Esophagus (tissue), 2 donors: ENCODE data around the gene ZNF784. TPM values are rescaled to one million over a fixed set of nuclear protein-coding genes. Genes with fewer than 3 reads are reported as not detected.

Experiments used
- H3K27ac ChIP-seq, 2 donors: one replicate each; pipeline ENCODE4 v1.5.1; 2013; ENCODE audit warnings: low read depth in 2 of 2, mild to moderate bottlenecking in 2 of 2, inconsistent platforms in 1 of 2, low read length in 1 of 2, moderate library complexity in 1 of 2
- H3K27me3 ChIP-seq, 2 donors: one replicate each; pipeline ENCODE4 v1.6.1; 2013; ENCODE audit warnings: low read length in 2 of 2, control low read depth in 1 of 2, mild to moderate bottlenecking in 1 of 2; ENCODE audit not compliant: insufficient read depth in 2 of 2, control insufficient read depth in 1 of 2
- H3K36me3 ChIP-seq, 2 donors: one replicate each; pipeline ENCODE4 v1.6.1; 2013; ENCODE audit warnings: low read length in 1 of 2; ENCODE audit not compliant: control insufficient read depth in 2 of 2, insufficient read depth in 2 of 2
- H3K4me1 ChIP-seq, 2 donors: one replicate each; pipeline ENCODE4 v1.6.1; 2013; ENCODE audit warnings: low read length in 1 of 2; ENCODE audit not compliant: control insufficient read depth in 2 of 2, insufficient read depth in 2 of 2
- H3K4me3 ChIP-seq, 2 donors: one replicate each; pipeline ENCODE4 v1.5.1; 2013; ENCODE audit warnings: low read length in 2 of 2, mild to moderate bottlenecking in 2 of 2, low read depth in 1 of 2, moderate library complexity in 1 of 2
- H3K9me3 ChIP-seq, 2 donors: one replicate each; pipeline ENCODE4 v1.6.1; 2013; ENCODE audit warnings: mild to moderate bottlenecking in 2 of 2, low read depth in 1 of 2, low read length in 1 of 2, moderate library complexity in 1 of 2; ENCODE audit not compliant: control insufficient read depth in 2 of 2, insufficient read depth in 1 of 2
- WGBS, 2 donors: extraction: QIAGEN DNeasy Blood & Tissue Kit; methylation state at CpG; one replicate each; pipeline ENCODE4 v1.1.7; 2013; 5-methylcytosine and 5-hydroxymethylcytosine counted together
- polyA plus RNA-seq, 2 donors: library from polyadenylated mRNA; stranded (reverse); fragments of 200-250 nt; gene quantifications; one replicate each; pipeline ENCODE4 v1.2.3, GENCODE V29; 2013
- donor health status: healthy with polysubstance abuse.
- donor health status: Bipolar disorder and iron deficiency.

ZNF784 gene
- polyA plus RNA-seq, 2 donors, result 5.2 to 5.9 TPM

DNA sequence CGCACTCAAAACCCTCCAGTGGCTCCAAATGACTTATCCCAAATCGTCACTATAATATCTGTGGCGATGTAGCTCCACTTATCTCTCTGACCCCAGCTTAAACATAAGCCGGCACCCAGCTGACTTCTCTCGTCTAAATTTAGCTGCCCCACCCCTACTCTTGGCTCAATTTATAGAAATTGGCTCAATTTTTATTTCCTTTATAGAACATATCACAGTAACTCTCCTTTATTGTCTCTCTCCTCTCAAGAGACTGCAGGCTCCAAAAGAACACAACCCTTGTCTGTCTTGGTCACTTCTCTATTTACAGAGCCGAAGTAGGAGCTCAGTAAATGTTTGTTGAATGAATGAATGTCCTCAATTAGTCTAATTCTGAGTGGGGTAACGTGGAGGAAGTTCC lies 805 bp downstream of the ZNF784 start:
- no peaks in the 10 kb centered on the region for H3K9me3 ChIP-seq
- WGBS, 2 donors, result 53 to 57% methylated on average over 7 of the region's 7 CpGs
- H3K4me1 ChIP-seq, result peaks cover 0 to 1% of the 10 kb centered on the region in 2 donors
- no peak overlapping the region for H3K4me3 ChIP-seq
- peaks cover 0 to 8% of the 10 kb centered on the region in 2 donors for H3K36me3 ChIP-seq
- no peaks in the 10 kb centered on the region for H3K27me3 ChIP-seq
- no peak overlapping the region for H3K27ac ChIP-seq

DNA sequence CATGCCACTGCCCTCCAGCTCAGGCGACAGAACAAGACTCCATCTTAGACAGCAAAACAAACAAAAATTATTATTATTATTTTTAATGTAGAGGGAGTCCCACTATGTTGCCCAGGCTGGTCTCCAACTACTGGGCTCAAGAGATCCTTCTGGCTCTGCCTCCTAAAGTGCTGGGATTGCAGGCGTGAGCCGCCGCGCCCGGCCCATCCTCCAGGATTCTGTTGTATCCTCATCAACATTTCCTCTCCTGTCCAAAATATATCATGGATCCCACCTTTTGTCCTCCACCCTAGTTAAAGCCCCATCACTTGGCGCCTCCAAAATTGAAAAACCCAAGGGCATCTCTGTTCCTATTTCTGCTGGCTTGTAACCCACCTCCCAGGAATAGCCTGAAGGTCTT lies 1.2 kb downstream of the ZNF784 start:
- Histone ChIP-seq H3K27ac (no peak overlapping the region), H3K4me3 (no peak overlapping the region), H3K9me3 (no peaks in the 10 kb centered on the region), H3K4me1 (peaks cover 0 to 1% of the 10 kb centered on the region in 2 donors), H3K27me3 (no peaks in the 10 kb centered on the region), H3K36me3 (peaks cover 0 to 8% of the 10 kb centered on the region in 2 donors)
- 93 to 98% methylated on average over 7 of the region's 7 CpGs for WGBS, 2 donors

DNA sequence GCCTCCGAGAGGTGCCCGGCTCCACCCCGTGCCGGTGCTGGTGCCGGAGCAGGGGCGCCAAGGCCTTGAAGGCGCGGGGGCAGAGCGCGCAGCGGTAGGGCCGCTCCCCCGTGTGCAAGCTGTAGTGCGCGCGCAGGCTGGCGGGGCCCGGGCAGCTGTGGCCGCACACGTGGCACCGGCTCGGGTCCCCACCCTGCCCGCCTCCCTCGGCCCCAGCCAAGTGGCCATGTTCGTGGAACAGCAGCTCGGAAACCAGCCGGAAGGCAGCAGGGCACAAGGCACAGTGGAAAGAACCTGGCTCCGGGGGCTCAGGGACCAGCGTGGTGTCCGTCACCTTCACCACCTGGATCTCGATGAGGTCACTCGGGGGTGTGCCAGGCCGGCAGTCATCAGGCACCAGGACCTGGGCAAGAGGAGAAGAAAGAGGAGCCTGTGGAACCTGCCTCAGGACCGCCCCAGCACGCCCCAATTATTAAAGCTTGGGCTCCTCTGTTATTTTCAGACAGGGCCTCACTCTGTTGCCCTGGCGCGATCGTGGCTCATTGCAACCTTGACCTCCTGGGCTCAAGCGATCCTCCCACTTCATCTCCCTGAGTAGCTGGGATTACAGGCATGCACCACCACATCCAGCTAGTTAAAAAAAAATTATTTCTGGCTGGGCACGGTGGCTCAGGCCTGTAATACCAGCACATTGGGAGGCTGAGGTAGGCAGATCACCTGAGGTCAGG lies 2.0 kb downstream of the ZNF784 start:
- 93 to 95% methylated on average over 40 of the region's 40 CpGs for WGBS, 2 donors
- H3K27me3 ChIP-seq, result no peaks in the 10 kb centered on the region
- no peak overlapping the region for H3K4me3 ChIP-seq
- H3K27ac ChIP-seq, result no peak overlapping the region
- H3K4me1 ChIP-seq, result peaks cover 0 to 1% of the 10 kb centered on the region in 2 donors
- peaks cover 0 to 9% of the 10 kb centered on the region in 2 donors for H3K36me3 ChIP-seq
- no peaks in the 10 kb centered on the region for H3K9me3 ChIP-seq

DNA sequence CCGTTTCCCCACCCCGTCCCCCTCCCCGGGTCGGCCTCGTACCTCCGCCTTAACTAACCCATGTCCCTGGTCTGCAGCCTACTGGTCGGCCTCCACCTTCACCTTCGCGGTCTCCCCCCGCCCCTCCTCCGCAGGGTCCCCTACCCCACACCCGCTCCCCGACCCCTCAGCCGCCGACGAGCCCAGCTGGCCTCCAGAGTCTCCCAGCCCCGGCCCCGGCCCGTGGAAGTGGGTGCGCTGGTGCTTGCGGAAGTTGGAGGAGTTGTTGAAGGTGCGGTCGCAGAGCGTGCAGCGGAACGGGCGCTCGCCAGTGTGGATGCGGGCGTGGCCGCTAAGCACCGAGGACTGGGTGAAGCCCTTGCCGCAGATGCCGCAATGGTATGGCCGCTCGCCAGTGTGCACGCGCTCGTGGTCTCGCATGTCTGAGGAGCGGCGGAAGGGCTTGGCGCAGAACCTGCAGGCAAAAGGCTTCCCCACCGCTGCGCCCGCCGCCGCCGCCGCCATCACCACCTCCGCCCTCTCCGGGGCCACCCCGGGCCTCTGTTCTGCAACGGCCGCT lies 2.6 kb downstream of the ZNF784 start:
- WGBS, 2 donors, result 95 to 96% methylated on average over 55 of the region's 55 CpGs
- Histone ChIP-seq H3K27ac (no peak overlapping the region), H3K4me1 (peaks cover 0 to 1% of the 10 kb centered on the region in 2 donors), H3K36me3 (peaks cover 0 to 12% of the 10 kb centered on the region in 2 donors), H3K9me3 (no peaks in the 10 kb centered on the region), H3K4me3 (no peak overlapping the region), H3K27me3 (no peaks in the 10 kb centered on the region)

DNA sequence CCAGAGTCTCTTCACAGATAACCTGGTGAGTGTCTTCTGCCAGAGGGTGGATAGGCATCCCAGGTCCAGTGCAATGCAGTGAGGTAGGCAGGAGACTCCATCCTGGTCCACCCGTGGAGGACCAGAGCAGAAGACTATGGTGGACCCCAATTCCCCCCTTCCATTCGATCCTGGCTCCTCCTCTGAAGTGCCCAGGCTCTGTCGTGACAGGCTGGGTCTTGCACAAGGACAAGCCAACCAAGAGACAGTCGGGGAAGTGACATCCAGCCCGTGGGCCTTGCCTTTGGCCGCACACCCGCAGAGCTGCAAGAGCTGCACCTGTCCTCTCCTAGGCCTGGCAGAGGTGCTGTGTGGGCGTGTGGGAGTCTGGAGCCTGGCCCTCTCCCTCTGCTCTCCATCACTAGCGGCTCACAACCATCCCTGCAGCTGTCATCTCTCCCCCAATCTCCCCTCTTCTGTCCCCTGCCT lies 3.1 kb downstream of the ZNF784 start:
- Histone ChIP-seq H3K36me3 (peaks cover 0 to 17% of the 10 kb centered on the region in 2 donors), H3K27ac (no peak overlapping the region), H3K4me3 (no peak overlapping the region), H3K4me1 (peaks cover 0 to 1% of the 10 kb centered on the region in 2 donors), H3K27me3 (no peaks in the 10 kb centered on the region), H3K9me3 (no peaks in the 10 kb centered on the region)
- whole genome bisulfite sequencing, 2 donors, result 71 to 79% methylated on average over 8 to 9 of the region's 9 CpGs

DNA sequence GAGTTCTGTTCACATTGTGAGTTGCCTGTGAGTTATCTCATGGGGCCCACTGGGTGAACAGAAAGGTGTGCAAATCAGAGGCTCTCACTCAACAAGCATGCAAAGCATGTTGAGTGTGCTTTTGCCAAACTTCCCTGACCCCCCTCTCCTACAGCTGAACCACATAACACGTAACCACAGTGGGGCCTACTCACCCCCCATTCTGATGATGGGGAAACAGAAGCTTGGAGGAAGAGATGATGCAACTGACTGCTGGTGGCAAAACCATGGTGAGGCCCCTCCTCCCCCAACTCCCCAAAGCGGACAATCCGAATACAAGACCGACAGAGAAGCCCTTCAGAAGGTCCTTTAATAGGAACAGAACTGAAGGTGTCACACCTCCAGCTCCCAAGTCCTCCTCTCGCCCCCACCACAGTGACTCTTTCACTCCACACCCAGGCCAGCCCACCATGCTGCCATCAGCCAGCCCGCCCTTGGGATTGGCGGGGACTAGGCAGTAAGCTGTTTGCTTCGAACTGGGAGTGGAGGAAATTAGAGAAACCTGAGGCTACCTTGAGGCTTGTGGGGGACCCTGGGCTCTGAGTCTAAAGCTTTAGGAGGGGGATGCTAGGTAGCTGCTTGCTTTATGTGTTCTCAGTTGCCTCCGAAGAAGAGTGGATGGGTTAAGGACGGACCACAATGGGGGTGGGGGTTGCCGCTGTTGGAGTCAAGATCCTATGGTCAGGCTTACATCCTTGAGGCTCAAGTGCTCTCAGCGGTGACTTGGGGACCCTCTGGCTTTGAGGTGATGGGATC lies 3.8 kb downstream of the ZNF784 start:
- Histone ChIP-seq H3K9me3 (no peaks in the 10 kb centered on the region), H3K36me3 (peaks cover 0 to 24% of the 10 kb centered on the region in 2 donors), H3K4me1 (peaks cover 0 to 1% of the 10 kb centered on the region in 2 donors), H3K4me3 (no peak overlapping the region), H3K27ac (no peak overlapping the region), H3K27me3 (no peaks in the 10 kb centered on the region)
- 91% methylated on average over 12 of the region's 12 CpGs for WGBS, 2 donors

DNA sequence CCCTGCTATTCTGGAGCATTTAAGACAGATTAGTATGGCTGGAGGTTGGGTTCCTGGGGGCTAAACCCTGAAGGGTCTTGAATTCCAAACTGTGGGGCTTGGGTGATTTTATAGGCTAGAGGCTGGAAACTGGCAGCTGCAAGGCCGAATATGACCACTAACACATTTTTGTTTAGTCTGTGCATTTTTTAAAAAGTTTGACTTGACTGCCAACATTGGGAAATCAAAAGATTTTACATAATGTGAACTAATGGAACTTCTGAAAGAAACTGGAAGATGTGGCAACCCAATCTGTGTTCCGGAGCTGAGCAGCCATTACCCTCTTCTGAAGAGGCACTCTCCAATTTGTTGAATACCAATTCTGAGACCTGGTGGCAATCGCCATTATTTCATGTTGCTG lies 5.1 kb downstream of the ZNF784 start:
- H3K27me3 ChIP-seq, result no peaks in the 10 kb centered on the region
- H3K4me1 ChIP-seq, result no peaks in the 10 kb centered on the region
- peaks cover 0 to 32% of the 10 kb centered on the region in 2 donors for H3K36me3 ChIP-seq
- H3K4me3 ChIP-seq, result no peak overlapping the region
- H3K9me3 ChIP-seq, result no peaks in the 10 kb centered on the region
- WGBS, 2 donors, result 74 to 80% methylated on average over 3 of the region's 3 CpGs
- no peak overlapping the region for H3K27ac ChIP-seq

DNA sequence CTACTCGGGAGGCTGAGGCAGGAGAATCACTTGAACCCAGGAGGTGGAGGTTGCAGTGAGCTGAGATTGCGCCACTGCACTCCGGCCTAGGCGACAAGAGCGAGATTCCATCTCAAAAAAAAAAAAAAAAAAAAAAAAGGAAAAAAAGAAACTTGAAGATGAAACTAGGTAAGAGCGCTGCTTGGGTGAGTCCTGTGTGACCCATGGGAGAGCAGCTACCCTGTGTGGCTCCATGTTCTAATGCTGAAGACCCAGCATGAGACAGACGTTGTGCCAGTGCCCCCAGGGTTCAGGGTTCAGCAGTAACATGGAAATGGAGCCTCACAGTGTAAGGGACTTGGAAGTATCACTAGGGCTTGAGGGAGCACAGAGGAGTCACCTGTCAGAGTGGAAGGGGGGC lies 5.9 kb downstream of the ZNF784 start:
- Histone ChIP-seq H3K4me1 (no peaks in the 10 kb centered on the region), H3K27ac (no peak overlapping the region), H3K36me3 (peaks cover 0 to 34% of the 10 kb centered on the region in 2 donors), H3K9me3 (no peaks in the 10 kb centered on the region), H3K4me3 (no peak overlapping the region), H3K27me3 (no peaks in the 10 kb centered on the region)
- 84 to 85% methylated on average over 7 of the region's 7 CpGs for WGBS, 2 donors

DNA sequence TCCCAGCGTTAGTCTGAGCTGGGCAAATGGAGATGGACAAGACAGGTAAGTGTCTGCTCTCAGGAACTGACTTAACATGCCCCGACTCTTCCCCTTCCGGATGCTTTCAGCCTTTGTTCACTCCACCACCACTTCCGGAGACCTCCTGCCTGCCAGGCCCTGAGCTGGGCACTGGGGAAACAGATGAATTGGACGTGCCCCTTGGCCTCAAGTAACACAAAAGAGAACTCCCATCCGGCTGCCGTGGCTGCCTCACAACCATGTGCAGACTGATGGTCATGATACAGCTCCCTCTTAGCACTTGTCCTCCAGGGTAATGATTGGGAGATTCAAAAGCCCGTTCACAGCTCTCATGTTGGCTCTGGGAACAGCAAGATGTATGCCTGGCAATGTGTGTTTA lies 6.9 kb downstream of the ZNF784 start:
- no peak overlapping the region for H3K27ac ChIP-seq
- H3K4me3 ChIP-seq, result no peak overlapping the region
- H3K27me3 ChIP-seq, result no peaks in the 10 kb centered on the region
- WGBS, 2 donors, result 78 to 86% methylated on average over 8 of the region's 8 CpGs
- peaks cover 0 to 34% of the 10 kb centered on the region in 2 donors for H3K36me3 ChIP-seq
- no peaks in the 10 kb centered on the region for H3K4me1 ChIP-seq
- H3K9me3 ChIP-seq, result no peaks in the 10 kb centered on the region
